ENCODE data around the gene ZCCHC24.

Gene ZCCHC24

DNA sequence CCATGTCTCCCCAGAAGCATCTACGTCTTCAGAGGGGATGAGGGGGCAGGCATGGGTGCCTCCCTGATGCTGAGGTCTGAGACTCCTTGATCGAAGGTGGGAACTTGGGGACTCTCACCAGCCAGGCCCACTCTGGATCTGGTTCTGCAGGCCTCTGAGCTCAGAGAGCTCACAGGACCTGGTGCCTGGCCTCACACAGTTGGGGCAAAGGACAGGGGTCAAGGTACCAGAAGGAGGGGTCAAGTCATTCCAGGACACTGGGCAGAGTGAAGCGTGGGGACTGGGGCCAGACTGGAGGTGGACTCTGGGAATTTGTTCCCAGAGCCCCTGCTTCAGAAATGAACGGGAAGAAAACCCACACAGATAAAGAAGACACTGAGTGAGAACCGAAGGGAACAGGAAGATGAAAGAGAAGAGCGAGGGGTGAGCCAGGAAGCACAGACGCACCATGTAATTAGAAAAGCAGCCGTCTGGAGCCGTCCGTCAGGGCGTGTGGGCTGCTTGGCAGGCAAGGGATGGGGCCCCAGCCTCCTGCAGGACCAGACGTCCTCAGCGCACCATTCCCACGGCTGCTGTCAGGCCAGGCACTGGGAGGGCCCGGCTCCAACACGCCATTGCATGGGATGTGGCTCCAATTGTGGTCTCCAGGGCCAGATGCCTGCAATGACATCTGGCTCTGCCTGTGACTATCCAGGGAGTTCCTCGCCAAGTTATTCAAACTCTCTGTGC lies 47.7 kb downstream of the ZCCHC24 start:
- no peak for DNase-seq (ENCODE audit: low read depth)

DNA sequence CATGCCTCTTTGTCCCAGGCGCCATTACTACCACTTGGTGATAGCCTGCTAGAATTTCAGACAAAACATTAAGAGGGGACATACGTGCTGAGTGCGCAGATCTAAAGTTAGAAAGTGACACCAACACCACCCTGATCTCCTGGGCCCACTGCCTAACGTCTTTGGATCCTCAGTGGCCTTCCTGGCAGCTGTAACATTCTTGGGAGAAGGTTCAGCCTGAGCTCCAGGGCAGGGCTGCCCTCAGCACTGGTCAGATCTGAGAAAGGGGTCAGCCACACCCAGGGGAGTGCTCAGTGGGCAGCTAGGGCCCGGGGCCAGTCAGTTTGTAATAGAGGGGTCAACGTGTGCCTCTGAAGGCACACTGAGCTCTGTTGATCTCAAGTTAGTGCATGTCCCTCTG lies 48.4 kb downstream of the ZCCHC24 start:
- no peak for DNase-seq (ENCODE audit: low read depth)

DNA sequence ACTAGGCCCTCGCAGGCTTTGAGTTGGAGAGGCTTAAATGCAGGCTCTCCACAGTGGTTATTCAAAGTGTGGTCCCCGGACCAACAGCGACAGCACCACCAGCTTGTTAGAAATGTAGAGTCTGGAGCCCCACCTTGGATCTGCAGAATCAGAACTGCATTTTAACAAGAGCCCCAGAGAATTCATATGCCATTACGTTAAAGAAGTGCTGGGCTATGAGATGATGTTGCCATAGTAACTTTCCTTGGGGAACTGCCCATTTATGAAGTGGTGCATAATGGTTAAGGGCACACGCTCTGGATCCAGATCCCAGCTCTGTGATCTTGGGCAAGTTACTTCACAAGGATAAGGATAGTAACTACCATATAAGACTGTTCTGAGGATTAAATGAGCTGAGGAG lies 48.9 kb downstream of the ZCCHC24 start:
- DNase-seq (ENCODE audit: low read depth): no peak

DNA sequence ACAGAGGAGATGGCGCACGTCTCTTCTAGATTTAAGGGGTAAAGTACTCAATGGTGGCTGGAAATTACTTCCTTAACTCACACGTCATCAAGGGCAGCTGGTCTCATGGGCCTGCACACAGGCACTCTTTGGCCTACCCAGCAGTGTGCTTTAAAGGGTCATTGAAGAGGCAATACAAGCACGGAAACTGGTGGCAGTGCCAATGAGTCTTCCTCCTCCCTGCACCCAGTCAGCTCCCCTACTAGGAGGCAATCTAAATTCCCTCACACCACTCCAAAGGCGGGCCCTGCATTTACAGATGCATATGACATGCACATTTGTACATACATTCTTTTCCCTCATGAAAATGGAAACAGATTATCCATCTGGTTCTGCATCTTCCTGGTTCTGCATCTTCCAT lies 50.8 kb downstream of the ZCCHC24 start:
- no peak for DNase-seq (ENCODE audit: low read depth)

DNA sequence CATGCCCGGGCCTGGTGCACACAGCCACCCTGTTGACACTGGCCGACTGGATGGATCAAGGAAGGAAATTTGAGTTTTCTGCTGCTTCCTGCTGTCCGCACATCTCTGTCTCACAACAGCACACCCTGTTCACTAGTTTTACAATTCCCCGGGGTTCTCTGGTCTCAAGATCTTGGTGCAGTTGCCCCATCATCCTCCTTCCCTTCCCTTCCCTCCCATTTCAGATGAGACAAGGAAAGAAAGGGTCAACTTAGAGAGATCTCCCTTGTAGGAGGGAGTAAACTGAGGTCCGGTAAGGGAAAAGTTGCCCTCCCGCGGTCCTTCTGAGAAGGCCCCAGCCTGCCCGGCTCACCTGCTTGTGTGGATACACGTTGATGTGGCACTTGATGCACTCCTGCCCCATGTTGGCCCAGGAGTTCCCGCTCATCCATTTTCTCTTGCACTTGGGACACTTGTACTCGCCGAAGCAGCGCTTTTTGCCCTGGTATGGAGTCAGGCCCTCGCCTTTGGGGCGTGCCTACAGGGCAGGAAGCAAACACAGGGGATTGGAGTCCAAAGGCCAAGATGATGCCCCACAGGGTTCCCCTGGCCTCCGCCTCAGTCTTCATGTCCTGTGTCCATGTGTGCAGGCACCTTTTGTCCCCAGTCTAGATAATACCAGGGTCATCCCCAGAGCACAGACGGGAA lies 51.4 kb downstream of the ZCCHC24 start:
- DNase-seq (ENCODE audit: low read depth): no peak

DNA sequence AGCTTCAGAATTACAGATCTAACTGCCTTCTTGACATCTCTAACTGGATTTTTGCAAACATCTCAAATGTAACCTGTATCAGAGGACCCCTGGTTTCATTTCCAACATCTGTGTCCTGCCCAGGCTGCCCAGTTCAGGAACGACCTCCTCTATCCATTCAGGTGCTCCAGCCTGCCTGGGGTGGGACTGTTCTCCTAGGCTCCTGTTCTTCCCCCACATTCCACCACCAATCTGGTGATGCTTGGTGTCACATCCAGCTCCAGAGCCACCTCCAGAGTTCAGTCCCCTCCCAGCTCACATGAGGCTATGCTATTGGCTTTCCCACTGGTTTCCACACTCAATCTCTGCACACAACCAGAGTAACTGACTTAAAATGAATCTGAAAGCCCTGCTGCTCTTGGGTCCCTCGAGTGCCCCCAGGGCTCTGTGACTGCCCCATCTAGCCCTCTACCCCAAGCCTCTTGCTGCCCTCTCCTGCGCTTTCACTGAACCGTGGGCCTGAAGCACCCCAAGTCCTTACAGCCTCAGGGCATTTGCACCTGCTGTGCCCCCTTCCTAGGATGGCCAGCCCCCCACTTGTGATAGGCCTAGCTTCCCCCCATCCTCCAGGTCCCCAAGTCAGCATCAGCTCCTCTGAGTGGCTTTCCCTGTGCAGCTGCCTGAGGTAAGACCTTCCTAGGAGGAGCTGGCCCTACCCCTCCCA lies 52.1 kb downstream of the ZCCHC24 start:
- DNase-seq (ENCODE audit: low read depth): no peak

DNA sequence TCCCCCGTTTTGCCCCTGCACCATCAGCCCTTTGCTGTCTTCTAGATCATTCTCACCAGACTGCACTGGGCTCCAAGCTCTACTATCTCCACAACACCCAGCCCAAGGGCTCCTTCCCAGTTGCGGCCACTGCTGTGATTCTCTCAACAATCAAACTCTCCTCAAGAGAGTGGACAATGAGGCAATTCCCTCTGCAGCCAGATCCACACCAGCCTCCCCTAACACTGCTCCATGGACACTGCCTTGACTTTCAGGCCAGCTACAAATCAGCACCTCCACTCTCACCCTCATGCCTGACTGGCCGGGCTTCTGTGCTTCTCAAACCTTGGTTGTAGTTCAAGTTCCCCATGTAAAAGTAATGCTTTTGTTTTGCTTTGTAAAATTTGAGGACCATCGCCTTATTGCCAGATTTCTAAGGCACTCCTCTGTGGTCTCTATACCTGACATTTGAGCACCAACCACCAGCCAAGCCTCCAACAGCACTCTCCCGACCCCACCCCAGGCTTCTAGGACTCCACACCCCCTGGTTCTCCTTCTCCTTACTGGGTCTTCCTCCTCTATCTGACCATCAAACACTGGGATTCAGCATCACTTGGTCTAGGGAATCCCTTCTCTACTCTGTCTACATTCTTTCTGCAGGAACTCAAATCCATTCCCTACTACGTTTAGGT lies 52.8 kb downstream of the ZCCHC24 start:
- DNase-seq (ENCODE audit: low read depth): no peak

DNA sequence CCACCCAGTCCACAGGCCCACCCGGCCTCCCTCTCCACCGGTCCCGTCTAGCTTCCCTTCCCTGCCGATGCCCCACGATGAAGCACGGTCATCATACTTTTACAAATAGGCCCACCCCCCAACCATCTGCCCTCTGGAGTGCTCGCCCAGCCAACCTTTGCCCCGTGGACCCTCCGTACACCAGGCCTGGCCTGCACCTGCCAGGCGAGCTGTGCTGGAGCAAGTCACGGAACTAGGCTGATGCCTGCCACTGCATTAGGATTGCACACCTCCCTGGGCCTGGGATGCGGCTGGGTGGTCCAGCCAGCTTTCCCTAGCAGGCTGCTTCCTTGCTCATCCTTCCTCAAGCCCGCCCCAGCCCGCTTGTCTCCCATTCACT lies 53.4 kb downstream of the ZCCHC24 start:
- DNase-seq (ENCODE audit: low read depth): no peak

DNA sequence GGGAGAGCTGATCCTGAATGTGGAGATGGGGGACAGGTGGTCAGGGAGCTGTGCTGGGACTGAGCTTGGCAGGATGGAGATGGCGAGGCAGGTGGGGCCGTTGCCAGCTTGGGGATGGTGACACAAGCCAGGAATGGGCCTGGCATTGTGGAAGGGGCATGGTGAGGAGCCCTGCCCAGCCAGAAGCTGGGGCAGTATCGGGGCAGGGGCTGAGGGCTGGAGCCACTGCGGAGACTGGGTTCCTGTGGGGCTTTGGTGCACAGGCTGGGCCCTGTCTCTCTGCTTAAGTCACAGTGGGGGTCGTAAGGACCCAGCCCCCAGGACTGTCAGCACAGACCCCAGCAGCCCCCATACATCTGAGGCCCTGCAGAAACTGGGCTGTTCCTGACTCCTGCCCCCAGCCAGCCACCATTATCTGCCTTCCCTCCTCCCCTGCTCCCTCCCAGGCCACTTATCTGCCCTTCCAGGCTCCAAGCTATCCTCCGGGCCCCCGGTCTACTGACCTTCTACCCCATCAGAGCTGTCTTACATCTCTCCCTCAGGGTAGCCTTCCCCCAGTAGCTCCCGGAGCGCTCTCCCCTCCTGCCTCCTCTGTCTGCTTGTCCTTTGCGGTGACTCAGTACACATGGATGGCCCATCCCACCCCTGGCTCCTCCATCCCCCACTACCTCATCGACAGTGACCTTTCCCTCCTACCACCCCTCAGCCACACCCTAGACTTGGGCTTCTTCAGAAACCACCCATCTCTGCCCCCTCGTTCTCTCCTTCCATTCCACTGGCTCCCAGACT lies 54.0 kb downstream of the ZCCHC24 start:
- DNase-seq (ENCODE audit: low read depth): no peak

DNA sequence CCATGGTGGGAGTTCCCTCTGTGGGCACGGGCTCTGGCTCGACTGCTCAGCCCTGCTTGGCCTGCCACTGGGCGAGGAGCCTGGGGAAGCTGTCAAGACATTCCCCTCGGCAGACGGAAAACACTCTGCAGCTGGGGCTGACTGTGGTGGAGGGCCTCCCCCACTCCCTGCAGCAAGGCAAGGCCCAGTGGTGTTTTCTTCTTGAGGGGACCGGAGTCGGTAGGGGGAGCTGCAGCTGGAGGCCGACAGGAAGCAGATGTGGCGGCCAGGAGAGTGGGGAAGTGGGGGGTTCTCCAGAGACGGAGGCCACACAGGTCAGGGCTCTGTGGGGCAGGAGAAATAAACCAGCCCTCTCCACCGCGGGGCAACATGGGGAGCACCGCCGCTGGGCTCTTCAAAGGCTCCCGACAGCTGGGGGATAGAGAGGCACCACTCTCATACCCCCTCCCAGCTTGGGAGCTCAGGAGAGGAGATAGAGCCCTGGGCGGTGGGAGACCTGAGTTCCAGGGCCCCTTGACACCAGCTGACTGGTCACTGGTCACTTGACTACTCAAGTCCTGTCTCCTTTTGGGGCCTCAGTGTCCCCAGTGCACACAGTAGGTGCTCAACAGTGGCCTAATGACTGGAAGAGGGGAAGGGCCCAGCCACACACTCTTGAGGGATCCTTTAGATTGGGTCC lies 54.7 kb downstream of the ZCCHC24 start:
- no peak for DNase-seq (ENCODE audit: low read depth)

DNA sequence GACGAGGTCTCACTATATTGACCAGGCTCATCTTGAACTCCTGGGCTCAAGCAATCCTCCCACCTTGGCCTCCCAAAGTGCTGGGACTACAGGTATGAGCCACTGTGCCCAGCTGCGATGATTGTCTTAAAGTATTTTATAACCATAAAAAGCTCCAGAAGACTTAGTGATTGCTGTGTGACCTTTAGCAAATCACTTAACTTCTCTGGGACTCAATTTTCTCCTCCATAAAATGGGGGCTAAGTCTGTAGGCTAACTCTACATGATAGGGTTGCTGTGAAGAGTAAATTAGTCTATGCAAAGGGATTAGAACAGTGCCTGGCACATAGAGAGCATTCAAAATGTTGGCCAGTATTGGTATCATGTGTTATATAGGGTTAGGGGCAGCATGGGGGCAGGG lies 55.4 kb downstream of the ZCCHC24 start:
- no peak for DNase-seq (ENCODE audit: low read depth)

DNA sequence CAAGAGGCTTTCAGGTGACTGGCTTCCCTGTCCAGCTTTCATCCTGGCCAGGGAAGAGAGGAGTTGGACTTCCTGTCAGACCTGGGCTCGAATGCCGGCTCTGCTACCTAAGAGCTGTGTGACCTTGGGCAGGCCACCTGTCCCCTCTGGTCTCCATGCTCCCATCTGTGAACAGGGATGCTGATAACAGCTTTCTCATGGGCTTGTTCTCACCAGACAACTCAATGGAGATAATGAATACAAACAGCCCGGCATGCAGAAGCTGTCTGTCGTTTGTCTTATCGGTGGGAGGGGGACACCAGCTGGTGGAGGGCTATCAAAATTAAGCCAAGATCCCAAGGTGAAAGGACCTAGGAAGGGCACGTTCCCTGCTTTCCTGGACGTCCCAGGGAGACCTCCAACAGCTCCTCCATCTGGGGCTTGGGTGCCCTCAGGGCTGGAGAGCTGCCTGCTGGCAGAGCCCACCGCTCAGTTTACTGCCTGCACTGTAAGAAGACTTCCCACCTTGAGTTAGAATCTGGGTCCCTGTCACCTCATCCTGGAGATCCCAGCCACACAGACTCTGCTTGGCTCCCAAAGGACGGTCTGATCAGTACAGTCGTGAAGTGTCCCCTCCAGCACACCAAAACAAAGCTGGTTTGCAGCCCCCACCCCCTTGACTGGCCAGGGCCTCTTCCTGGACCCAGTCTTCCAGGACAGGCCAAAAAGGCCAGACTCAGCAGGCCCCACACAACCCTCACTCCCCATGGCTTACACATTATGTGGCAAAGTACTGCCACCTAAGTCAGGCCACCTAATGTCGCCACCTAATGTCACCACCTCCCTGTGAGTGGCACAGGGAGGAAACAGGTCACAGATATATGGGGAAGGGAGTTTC lies 57.2 kb downstream of the ZCCHC24 start:
- no peak for DNase-seq (ENCODE audit: low read depth)

DNA sequence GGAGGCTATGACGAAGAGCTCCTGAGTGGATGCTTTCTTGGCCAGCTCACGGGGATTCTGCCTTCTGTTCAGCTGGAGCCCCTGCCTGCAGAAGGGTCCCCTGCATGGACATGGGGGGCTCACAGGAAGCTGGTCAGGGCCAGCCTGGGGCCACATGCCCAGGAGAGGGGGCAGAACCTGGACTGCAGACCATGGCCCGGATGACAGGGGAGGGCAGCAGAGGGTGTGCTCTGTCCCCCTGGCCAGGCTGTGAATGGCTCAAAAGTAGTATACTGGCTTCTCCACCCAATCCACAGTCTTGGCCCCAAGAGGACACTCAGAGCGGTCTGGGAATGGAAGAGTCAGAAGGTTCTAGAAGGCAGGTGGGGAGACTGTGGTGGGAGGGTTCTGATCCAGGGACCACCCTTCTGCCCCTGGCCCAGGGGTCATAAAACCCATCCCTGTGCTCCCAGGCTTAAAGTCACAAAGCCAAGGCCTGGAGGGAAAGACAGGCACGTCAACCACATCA lies 57.9 kb downstream of the ZCCHC24 start:
- DNase-seq (ENCODE audit: low read depth): no peak

DNA sequence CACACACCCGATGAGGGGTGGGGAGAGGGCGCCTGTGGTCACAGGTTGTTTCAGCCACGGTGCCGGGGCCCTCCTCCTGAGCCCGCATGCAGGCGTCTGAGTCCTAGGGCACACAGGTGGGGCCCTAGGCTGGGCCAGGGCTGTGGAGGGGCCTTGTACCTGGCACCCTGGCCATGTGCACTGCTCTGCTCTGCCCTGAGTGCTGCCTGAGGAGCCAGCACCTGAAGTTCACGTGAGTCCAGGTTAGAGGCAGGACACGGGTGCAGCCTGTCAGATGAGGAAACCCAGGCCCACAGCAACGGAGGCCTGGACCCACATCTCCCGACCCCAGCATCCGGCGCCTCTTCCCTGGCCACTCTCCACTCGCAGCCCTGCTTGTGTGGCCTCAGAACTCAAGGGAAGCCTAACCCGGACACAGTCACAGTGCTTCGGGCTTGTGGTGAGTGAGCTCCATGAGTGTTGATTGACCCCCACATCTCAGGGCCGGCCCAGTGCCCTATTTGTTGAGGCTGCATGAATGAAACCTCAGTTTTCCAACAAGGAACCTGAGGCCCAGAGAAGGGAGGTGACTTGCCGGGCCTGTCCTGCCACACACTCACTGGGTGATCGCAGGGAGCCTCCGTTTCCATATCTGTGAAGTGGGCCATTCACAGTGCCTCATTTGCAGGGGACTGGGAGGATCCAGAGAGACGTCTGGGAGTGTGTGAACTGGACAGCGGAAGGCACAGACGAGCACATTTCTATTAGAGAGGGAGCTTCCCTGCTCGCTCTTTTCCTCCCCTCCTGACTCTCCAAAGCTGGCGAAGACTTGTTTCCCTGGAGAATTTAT lies 58.6 kb downstream of the ZCCHC24 start:
- no peak for DNase-seq (ENCODE audit: low read depth)

DNA sequence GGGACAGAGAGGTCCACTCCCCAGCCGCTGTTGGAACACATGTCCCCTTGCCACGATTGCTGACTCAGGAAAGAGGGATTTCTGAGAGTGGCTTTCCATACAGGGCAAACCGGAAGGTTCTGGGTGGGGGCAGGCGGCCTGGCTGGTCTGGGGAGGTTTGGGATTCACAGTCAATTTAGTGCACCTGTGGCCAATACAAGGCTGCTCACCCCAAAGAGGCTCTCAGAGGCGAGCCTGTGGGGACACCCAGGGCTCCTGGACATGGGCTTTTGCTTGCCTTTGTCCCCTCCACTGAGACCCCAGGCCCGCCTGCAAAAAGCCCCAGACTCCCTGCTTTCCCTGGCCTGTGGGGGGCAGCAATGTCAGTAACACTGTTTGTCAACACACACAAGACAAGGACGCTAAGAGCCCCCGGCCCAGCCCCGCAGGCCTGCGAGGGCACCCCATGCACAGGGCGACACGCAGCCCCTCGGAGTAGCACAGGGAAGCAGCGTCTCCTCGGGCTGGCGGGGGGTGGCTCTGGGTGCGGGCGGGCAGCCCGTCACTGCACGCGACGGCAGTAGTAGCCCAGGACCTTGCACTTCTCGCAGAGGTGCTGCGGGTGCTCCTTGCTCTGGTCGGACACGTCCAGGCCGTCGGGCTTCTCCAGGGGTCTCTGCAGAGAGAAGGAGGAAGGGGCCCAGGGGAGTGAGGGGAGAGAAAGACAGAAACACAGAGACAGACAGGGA lies 59.5 kb downstream of the ZCCHC24 start:
- no peak for DNase-seq (ENCODE audit: low read depth)

DNA sequence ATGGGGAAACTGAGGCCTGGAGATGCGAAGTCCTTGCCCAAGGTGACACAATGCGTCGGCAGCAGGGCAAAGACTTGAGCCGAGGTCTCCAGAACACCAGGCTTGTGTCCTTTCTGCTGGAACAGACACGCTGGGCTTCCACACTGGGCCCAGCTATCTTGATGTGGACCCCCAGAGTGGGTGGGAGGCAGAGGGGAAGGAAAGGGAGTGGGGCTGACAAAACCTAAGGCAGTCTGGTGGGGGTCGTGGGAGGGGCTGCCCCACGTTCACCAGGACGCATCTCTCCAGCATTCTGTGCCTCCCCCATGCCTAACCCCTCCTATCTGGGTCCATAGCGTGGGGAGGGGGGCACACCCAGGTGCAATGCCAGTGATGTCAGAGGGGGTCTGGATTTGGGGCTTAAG lies 60.0 kb downstream of the ZCCHC24 start:
- no peak for DNase-seq (ENCODE audit: low read depth)

DNA sequence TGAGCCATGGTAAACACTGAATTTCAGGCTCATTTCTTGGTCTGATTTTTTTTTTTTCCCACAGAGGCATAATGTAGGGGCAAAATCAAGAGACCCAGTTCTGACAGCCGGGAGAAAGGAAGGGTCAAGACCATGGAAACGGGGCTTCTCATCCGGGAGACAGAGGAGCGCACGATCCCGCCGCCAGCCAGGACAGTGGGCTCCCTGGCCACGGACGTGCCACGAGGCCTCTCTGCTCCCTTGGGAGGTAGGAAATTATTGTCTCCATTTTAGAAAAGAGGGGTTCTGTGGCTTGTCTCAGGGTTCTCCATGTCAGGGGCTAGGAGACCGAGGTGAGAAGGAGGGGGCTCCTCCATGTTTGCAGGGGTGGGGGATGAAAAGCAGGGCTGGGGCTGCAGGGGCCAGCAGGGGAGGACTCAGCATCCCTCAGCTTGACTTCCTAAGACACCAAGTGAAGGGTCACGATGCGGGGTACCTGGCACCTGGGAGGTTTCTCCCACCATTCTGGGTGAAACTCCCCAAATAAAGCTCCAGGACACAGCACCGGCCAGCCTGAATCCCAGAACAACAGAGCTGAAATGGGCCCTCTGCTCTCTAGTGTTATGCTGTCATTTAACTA lies 60.5 kb downstream of the ZCCHC24 start:
- DNase-seq (ENCODE audit: low read depth): no peak

DNA sequence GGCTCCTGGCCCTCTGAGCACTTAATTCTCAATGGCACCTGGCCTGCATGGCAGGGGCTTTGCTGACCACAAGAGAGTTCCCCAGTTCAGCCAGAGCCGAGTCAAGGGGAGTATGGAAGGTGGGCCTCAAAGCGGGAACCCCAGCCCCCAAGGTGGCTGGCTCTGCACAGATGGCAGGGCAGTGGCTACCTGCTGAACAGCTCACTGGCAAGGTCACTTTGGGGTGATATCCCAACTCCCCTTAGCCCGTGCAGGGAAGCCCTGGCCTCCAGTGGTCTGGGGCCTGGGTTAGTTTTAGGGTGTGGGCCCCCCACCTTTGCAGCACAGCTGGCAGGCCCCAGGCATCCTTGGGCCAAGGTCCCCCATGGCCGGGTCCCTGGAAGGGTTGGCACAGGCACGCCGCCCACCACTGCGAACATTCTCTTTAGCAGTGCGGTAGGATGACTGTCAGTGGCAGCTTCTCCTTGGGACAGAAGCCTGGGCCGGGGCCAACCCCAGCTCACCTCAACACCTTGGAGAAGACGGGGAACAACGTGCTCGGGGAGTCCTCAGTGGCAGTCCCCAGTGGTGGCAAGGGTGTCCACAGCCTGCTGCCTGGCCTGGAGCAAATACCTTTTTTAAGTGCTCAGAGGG lies 61.3 kb downstream of the ZCCHC24 start:
- DNase-seq (ENCODE audit: low read depth): no peak
